Fibroblast of skin of left quadriceps (primary cell): Measurements from ENCODE around the gene COL5A1.
A peak's percentile ranks its signal among the peaks of the same experiment; 100 is the strongest.

Source experiments
- DNase-seq, 2 experiments: peaks; one replicate each; pipeline ENCODE4 v3.0.0-alpha.2; 2013; ENCODE audit warnings: low read depth in 2 of 2

Gene COL5A1

DNA sequence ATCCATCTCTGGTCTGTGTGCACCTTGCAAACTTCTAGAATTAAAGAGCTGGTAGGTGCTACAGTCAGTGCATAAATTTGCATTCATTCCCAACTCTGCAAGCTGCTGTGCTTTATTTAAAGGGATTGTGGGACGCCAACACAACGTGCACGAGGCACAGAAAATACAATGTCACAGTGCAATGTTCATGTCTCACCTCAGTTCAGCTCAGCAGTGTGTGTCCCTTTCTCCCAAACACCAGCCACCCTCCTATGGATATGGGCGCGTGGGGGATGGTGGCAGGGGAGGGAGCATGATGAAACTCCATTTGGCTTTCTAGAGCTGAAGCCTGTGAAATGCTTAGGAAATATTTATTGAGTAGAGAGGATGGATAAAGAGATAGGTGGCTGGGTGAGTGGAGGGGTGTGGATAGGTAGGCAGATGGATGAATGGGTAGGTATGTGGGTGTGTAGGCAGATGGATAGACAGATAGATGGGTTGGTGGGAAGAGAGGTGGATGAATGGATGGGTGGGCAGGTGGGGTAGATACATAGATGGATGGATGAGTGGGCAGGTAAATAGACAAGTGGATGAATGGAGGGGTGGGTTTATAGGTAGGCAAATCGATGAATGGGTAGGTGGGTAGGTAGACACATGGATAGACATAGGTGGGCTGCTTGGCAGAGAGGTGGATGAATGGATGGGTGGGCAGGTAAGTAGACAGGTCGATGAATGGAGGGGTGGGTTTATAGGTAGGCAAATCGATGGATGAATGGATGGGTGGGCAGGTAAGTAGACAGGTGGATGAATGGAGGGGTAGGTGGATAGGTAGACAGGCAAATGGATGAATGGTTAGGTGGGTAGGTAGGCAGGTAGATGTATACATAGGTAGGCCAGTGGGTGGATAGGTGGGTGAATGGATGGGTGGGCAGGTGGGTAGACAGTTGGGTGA, 146.3 kb downstream of the COL5A1 start:
- no peak for DNase-seq

GRCh38 chr9:134789168-134789567, 147.6 kb downstream of the COL5A1 start:
- no peak for DNase-seq

- DNase-seq = no peak
These were observed 149.4 kb downstream of the COL5A1 start for GRCh38 chr9:134791009-134791408.

- DNase-seq = no peak
These were observed 151.0 kb downstream of the COL5A1 start for GRCh38 chr9:134792627-134793026.

- DNase-seq = peak in 1 of 2 experiments; percentile 32
These were observed 151.9 kb downstream of the COL5A1 start for GRCh38 chr9:134793288-134794188.

- no peak for DNase-seq
These were observed 153.2 kb downstream of the COL5A1 start for GRCh38 chr9:134794663-134795370.

- DNase-seq = no peak
These were observed 153.8 kb downstream of the COL5A1 start for GRCh38 chr9:134795446-134795845.

GRCh38 chr9:134796882-134797281, 155.3 kb downstream of the COL5A1 start:
- DNase-seq = no peak

GRCh38 chr9:134800791-134801339, 159.3 kb downstream of the COL5A1 start:
- DNase-seq = no peak

DNA sequence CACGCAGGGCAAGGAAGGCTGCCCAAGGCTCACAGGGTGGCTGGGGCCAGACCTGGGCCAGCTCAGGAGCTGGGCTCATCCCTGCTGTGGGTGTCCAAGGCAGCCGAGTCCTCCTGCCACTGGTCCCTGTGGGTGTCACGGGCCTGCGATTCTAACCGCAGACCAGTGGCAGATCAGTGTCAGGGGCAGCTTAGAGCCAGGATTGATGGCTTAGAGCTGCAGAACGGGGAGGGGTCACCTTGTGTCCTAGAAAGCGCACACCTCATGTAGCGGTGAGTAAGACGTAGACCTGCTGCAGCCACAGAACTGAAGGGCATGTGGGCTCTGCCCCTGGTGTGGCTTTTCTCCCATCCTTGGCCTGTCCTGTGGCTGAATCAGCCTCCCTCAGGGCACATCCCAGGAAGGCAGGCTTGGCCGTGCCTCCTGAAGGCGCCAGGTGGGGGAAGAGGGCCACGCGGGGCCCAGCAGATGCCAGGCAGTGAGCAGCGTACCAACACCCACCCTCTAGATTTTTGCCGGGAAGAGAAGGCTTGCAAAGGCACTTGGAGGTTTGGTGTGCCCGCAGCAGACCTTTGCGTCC, 160.7 kb downstream of the COL5A1 start:
- DNase-seq = no peak

- DNase-seq = no peak
These were observed 163.3 kb downstream of the COL5A1 start for GRCh38 chr9:134804871-134805270.

GRCh38 chr9:134807716-134808446, 166.3 kb downstream of the COL5A1 start:
- peak; percentile 35 to 44 for DNase-seq

DNA sequence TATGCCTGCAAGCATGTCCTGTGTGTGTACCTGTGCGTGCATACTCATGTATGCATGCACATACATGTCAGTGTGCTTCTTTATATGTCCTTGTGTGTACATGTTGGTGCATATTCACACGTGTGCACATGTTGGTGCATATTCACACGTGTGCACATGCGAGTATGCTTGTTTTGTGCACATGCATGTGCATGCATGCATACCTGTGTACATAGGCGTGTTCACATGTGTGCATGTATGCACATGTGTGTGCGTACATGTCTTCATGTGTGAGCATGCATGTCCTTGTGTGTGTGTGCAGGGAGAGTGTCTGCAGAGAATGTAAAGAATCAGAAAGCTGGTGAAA, 166.8 kb downstream of the COL5A1 start:
- no peak for DNase-seq

- DNase-seq = no peak
These were observed 167.7 kb downstream of the COL5A1 start for GRCh38 chr9:134809292-134809691.

DNA sequence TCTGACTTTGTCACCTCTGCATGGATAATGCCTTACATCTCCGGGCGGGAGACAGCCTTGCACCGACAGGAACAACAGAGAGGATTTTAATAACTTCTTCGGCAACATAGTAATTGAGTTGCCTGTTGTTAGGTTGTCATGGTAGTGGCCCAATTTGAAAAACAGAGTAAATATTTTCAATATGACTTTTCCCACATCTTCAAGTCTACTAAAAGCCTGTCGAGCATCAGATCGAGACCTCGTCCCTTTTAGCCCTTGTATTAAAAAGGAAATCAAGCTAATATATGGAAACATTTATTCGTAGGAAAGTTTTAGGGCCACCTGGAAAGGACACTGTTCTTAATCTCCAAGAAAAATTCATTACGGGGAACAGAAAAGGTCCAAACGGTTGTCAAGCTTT, 168.2 kb downstream of the COL5A1 start:
- no peak for DNase-seq

- DNase-seq = no peak
These were observed 169.6 kb downstream of the COL5A1 start for GRCh38 chr9:134811079-134811672.

DNA sequence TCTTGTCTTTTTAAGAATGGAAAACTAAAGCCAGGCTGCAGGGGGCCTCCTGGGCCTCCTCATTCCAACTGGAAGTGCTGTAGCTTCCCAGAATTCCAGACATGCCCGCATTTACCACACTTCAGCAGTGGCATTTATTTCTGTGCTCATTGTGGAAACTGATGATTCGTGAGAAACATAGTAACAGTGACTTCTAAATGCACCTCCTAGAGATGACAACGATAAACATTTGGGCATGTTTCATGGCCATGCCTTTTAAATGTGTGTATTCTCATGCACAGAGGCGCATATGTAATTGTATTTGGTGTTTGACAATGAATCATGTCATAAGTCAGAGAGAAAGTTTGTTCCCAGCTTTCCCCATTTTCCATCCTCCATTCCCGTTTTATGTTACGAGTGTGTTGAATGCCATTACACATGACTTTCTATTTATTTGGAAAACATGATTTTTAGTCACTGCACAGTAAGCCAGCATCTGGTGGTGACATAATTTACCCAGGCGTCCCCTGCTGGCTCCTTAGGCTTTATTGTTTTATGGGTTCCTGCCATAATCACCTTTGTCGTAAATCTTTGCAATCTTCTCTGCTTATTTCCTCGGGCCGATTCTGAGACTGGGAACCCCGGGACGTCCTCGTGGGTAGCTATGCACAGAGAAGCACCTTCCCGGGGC, 170.2 kb downstream of the COL5A1 start:
- DNase-seq = peak; percentile 90 to 93

- DNase-seq = no peak
These were observed 170.7 kb downstream of the COL5A1 start for GRCh38 chr9:134812343-134812673.

GRCh38 chr9:134813841-134814240, 172.2 kb downstream of the COL5A1 start:
- no peak for DNase-seq
